SK-N-MC (cell line): ENCODE data around the gene PTPN18.

Experiments used
- DNase-seq: peaks from one replicate; pipeline ENCODE4 v3.0.0-alpha.2; 2011; ENCODE audit warnings: low read depth, low spot score
- H3K27ac ChIP-seq: fragments of 200-600 bp; sonication (generic); 2 replicates; pipeline ENCODE4 v1.5.1; 2016; ENCODE audit warnings: mixed run types
- H3K36me3 ChIP-seq: fragments of 200-600 bp; sonication (generic); 2 replicates; pipeline ENCODE4 v1.6.1; 2017; ENCODE audit warnings: antibody characterized with exemption, low read length, mixed read lengths; ENCODE audit not compliant: insufficient read depth
- H3K4me3 ChIP-seq: fragments of 200-600 bp; sonication (generic); 2 replicates; pipeline ENCODE4 v1.5.1; 2016
- H3K9ac ChIP-seq: fragments of 200-600 bp; sonication (generic); 2 replicates; pipeline ENCODE4 v1.8.0; 2017; ENCODE audit warnings: mixed run types, mixed read lengths; ENCODE audit not compliant: insufficient read length
- H3K9me3 ChIP-seq: fragments of 200-600 bp; sonication (generic); 2 replicates; pipeline ENCODE4 v1.6.1; 2017; ENCODE audit warnings: low read depth, mild to moderate bottlenecking, antibody characterized with exemption, low read length, moderate library complexity, mixed read lengths
- EZH2 ChIP-seq: fragments of 200-600 bp; sonication (generic); IDR thresholded peaks from one replicate; pipeline ENCODE4 v1.6.1; 2017; ENCODE audit warnings: antibody characterized with exemption
- FOXP2 ChIP-seq: optimal IDR thresholded peaks from 2 replicates; pipeline ENCODE3; 2011; ENCODE audit warnings: mild to moderate bottlenecking, moderate library complexity; ENCODE audit not compliant: insufficient read depth; ENCODE audit errors: extremely low read length, control extremely low read depth
- POLR2AphosphoS5 ChIP-seq: IDR thresholded peaks from 2 replicates; pipeline ENCODE4 v1.6.1; 2012; ENCODE audit warnings: mild to moderate bottlenecking, low read depth, low read length, borderline replicate concordance

PTPN18 gene

DNA sequence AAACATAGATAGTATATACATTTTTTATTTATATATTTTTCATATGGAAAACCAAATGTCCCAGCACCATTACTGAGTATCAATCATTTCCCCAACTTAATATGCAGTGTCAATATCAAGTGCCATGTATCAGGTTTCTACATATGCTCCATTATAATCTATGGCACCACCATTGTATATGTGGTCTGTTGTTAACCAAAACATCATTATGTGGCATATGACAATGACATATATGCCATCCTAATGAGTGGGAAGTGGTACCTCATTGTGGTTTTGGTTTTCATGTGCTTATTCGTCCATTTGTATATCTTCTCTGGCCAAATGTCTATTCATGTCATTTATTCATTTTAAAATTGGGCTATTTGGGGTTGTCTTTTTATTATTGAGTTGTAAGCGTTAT lies 9.2 kb downstream of the PTPN18 start:
- TF ChIP-seq POLR2AphosphoS5 (no peak), EZH2 (no peak), FOXP2 (no peak)
- Histone ChIP-seq H3K9ac (no peak overlapping the region), H3K9me3 (no peaks in the 10 kb centered on the region), H3K4me3 (no peak overlapping the region), H3K27ac (no peak overlapping the region), H3K36me3 (no peaks in the 10 kb centered on the region)
- no peak for DNase-seq

DNA sequence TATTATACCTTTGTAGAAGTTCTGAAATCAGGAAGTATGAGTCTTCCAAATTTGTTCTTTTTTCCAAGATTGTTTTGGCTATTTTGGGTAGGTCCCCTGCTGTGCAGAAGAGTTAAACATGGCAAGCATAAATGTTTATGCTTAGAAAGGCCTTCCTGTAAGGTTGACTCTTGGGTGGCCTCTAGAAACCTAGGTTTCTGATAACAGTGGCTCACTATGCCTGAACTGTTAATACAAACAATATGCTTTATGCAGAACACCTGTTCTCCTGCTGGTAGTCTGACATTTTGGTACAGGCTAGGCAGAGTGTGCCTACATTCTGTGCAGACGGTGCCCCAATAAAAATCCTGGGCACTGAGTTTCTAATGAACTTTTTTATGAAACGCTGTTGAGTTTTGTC lies 10.1 kb downstream of the PTPN18 start:
- H3K9ac ChIP-seq, result no peak overlapping the region
- no peak overlapping the region for H3K4me3 ChIP-seq
- H3K27ac ChIP-seq, result no peak overlapping the region
- no peaks in the 10 kb centered on the region for H3K9me3 ChIP-seq
- DNase-seq, result no peak
- H3K36me3 ChIP-seq, result no peaks in the 10 kb centered on the region
- TF ChIP-seq POLR2AphosphoS5 (no peak), FOXP2 (no peak), EZH2 (no peak)

DNA sequence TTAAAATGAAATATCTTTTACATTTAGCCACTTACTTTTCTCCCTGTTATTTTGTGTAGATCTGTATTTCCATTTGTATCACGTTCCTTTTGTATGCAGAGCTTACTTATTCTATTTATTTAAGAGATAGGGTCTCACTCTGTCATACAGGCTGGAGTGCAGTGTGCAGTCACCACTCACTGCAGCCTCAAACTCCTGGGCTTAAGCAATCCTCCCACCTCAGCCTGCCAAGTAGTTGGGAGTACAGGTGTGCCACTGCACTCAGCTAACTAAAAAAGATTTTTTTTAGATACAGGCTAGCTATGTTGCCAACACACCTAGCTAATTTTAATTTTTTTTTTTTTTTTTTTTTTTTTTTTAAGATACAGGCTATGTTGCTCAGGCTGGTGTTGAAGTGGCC lies 10.9 kb downstream of the PTPN18 start:
- H3K36me3 ChIP-seq, result no peaks in the 10 kb centered on the region
- no peaks in the 10 kb centered on the region for H3K9me3 ChIP-seq
- TF ChIP-seq POLR2AphosphoS5 (no peak), FOXP2 (no peak), EZH2 (no peak)
- DNase-seq, result no peak
- H3K9ac ChIP-seq, result no peak overlapping the region
- no peak overlapping the region for H3K27ac ChIP-seq
- H3K4me3 ChIP-seq, result no peak overlapping the region

DNA sequence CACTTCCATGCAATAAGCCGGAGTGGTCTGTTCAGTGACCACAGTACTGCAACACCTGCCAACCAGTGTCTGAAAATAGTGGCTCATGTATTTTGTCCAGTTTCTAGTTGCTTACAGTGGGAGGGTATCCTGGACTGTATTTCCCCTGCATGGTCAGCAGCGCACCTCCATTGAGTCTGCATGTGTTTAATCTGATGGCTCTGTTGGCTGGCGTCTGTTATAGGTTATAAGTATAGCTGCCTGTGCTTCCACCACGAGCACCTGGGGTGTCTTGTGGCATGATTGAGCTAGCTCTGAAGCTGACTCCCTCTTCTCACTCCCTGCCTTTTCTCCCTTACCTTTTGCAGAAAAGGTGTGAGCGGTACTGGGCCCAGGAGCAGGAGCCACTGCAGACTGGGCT lies 12.9 kb downstream of the PTPN18 start:
- H3K4me3 ChIP-seq, result no peak overlapping the region
- H3K36me3 ChIP-seq, result no peaks in the 10 kb centered on the region
- no peak overlapping the region for H3K27ac ChIP-seq
- no peak for DNase-seq
- H3K9ac ChIP-seq, result no peak overlapping the region
- no peak for TF ChIP-seq FOXP2
- no peak for TF ChIP-seq POLR2AphosphoS5
- no peak for TF ChIP-seq EZH2
- H3K9me3 ChIP-seq, result no peaks in the 10 kb centered on the region

DNA sequence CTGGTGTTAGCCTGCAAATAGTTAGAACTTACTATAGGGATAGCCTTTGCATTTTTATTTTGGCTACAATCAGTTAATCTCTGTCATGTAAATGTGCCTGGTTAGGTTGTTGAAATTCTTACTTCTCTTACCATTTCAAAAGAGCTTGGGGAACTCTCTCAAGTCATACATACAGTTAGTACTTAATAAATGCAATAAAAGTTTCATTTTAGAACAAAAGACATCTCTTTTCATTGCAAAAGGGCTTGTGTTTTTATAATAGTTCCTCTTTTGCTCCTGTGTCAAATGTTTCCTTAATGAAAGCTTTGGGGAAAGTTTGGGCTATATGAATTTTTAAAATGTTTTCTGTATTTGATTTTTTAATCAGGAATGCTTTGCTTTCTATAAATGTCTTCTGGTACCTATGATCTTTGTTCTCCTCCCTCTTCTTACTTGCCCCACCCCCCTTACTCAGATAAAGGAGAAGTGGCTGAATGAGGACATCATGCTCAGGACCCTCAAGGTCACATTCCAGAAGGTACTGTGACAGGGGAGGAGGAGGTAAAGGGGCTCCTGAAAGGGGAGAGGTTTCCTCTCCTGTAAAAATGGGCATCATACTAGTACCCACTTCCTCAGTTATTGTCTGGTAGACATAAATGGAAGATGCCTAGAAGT lies 13.6 kb downstream of the PTPN18 start:
- no peaks in the 10 kb centered on the region for H3K36me3 ChIP-seq
- H3K9me3 ChIP-seq, result no peaks in the 10 kb centered on the region
- no peak for DNase-seq
- H3K4me3 ChIP-seq, result no peak overlapping the region
- H3K27ac ChIP-seq, result no peak overlapping the region
- H3K9ac ChIP-seq, result no peak overlapping the region
- TF ChIP-seq EZH2 (no peak), FOXP2 (no peak), POLR2AphosphoS5 (no peak)

DNA sequence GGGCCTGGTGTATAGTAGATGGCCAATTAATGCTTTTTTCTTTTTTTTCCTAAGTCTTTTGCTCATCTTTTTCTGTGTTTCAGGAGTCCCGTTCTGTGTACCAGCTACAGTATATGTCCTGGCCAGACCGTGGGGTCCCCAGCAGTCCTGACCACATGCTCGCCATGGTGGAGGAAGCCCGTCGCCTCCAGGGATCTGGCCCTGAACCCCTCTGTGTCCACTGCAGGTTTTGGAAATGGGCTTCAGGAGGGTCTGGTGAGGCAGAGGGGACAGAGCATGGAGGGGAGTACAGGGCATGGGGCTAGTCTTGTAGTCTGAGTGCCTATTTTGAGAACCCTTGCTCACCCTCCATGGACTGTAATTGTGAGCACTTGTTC lies 14.1 kb downstream of the PTPN18 start:
- Histone ChIP-seq H3K4me3 (no peak overlapping the region), H3K36me3 (no peaks in the 10 kb centered on the region), H3K27ac (no peak overlapping the region), H3K9ac (no peak overlapping the region), H3K9me3 (no peaks in the 10 kb centered on the region)
- no peak for DNase-seq
- TF ChIP-seq POLR2AphosphoS5 (no peak), FOXP2 (no peak), EZH2 (no peak)

DNA sequence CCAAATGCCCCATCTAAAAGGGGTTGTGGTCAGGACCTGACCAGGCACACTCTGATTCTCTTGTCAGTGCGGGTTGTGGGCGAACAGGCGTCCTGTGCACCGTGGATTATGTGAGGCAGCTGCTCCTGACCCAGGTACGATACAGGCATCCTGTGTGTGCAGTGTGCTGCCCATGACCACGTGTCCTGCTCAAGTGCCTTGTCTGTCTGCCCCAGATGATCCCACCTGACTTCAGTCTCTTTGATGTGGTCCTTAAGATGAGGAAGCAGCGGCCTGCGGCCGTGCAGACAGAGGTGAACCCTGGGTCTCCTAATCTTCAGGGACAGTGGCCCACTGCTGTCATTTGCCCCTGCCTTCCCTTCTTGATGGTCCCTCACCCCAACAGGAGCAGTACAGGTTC lies 14.6 kb downstream of the PTPN18 start:
- Histone ChIP-seq H3K4me3 (no peak overlapping the region), H3K27ac (no peak overlapping the region), H3K9me3 (no peaks in the 10 kb centered on the region), H3K9ac (no peak overlapping the region), H3K36me3 (no peaks in the 10 kb centered on the region)
- TF ChIP-seq EZH2, result no peak
- TF ChIP-seq POLR2AphosphoS5, result no peak
- no peak for DNase-seq

DNA sequence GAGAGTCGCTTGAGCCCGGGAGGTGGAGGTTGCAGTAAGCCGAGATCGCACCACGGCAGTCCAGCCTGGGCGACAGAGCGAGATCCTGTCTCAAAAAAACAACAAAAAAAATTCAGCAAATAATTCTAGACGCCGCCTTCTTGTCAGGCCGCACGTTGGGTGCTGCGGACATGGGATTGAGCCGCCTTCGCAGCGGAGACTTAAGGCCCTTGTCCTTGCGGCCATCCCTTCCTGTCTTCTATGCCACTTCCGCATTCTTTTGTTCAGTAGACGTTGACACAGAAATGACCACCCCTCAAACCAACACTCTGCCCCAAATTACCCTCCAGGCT lies 15.8 kb downstream of the PTPN18 start:
- H3K9ac ChIP-seq, result no peak overlapping the region
- H3K9me3 ChIP-seq, result no peaks in the 10 kb centered on the region
- H3K36me3 ChIP-seq, result no peaks in the 10 kb centered on the region
- TF ChIP-seq FOXP2 (no peak), EZH2 (no peak), POLR2AphosphoS5 (no peak)
- H3K27ac ChIP-seq, result no peak overlapping the region
- H3K4me3 ChIP-seq, result peak overlapping the region; percentile 65; the same call in 1 of the 2 replicates
- DNase-seq, result no peak

DNA sequence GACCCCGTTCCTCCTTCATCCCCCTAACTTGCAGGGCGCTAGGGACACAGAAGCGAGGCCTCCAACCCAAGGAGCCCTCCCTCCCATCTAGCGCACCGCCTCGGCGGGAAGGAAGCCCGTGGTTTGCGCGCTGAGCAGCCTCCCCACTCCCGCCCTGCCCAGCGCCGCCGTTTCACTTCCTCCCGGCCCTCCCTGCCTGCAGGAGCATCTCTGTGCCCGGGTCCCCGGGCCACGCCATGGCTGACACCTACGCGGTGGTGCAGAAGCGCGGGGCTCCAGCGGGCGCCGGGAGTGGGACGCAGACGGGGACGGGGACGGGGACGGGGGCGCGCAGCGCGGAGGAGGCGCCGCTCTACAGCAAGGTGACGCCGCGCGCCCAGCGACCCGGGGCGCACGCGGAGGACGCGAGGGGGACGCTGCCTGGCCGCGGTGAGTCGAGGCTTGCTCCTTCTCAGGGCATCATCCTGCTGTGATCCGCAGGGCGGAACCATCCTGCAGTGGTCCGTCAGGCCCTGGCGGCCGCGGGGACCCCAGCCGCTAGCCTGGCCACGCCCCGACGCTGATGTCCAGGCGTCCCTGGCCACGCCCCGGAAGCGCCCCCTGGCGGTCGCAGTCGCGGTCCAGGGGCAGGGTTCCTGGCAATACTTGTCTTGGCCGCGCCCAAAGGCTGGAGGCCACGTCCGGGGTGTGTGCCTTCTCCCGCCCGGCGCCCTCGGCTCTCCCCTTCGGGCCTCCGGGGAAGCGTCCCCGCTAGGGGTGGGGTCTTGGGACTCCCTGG lies 16.4 kb downstream of the PTPN18 start:
- no peak for TF ChIP-seq FOXP2
- H3K9me3 ChIP-seq, result no peaks in the 10 kb centered on the region
- DNase-seq, result no peak
- H3K9ac ChIP-seq, result no peak overlapping the region
- peak overlapping the region; percentile 65 for H3K4me3 ChIP-seq
- H3K36me3 ChIP-seq, result no peaks in the 10 kb centered on the region
- H3K27ac ChIP-seq, result no peak overlapping the region
